Activated B cell treated with CpG ODN at 0.5 μM for 24 hours (primary cell): ENCODE measurements around the gene GPRASP2. TPM values are rescaled to one million over a fixed set of nuclear protein-coding genes. Genes with fewer than 3 reads are reported as not detected.
"Not testable (repeated sequence)": the region's sequence is repeated elsewhere in the genome, so short reads cannot be mapped to it uniquely, and the experiment has no call there.

Experiments used
- ATAC-seq: fragments of 200-7000 bp; cut with Tn5 transposase; one replicate; pipeline ENCODE4 v1.10.0; 2021; ENCODE audit warnings: low read depth, mild to moderate bottlenecking, moderate library complexity
- CTCF ChIA-PET: fragments of 350-600 bp; sonication (Branson Sonifier 250); formaldehyde crosslinking; loops from one replicate; lab custom pipeline; 2021; ENCODE audit warnings: antibody characterized with exemption; lab: Charles Lee
- POLR2A ChIA-PET: fragments of 350-600 bp; sonication (Branson Sonifier 250); formaldehyde crosslinking; loops from one replicate; lab custom pipeline; 2021; ENCODE audit warnings: antibody characterized with exemption; lab: Charles Lee
- DNase-seq: peaks from one replicate; pipeline ENCODE4 v3.0.0; 2022
- H3K27ac Mint-ChIP-seq: one replicate; pipeline ENCODE4 v1.8.0; 2020; ENCODE audit warnings: mixed read lengths
- H3K27me3 Mint-ChIP-seq: one replicate; pipeline ENCODE4 v1.8.0; 2021; ENCODE audit warnings: mixed read lengths
- H3K36me3 Mint-ChIP-seq: one replicate; pipeline ENCODE4 v1.8.0; 2021; ENCODE audit warnings: low read depth, mixed read lengths
- H3K4me1 Mint-ChIP-seq: one replicate; pipeline ENCODE4 v1.8.0; 2021; ENCODE audit warnings: mixed read lengths
- H3K4me3 Mint-ChIP-seq: one replicate; pipeline ENCODE4 v1.8.0; 2020; ENCODE audit warnings: mild to moderate bottlenecking, mixed read lengths
- H3K9me3 Mint-ChIP-seq: one replicate; pipeline ENCODE4 v1.8.0; 2020; ENCODE audit warnings: mixed read lengths
- intact Hi-C: fragments of 100-400 bp; cut with micrococcal nuclease; formaldehyde crosslinking; loops from one replicate; pipeline ENCODE4 v1.15.1; 2024
- total RNA-seq: library from RNA; stranded (reverse); gene quantifications from 2 replicates; pipeline ENCODE4 v1.2.3, GENCODE V29; 2022
- TF ChIP-seq, protein P1 (sequence below): fragments of 200-600 bp; IDR thresholded peaks from one replicate; pipeline ENCODE4 v1.8.0; 2022; ENCODE audit warnings: antibody characterized with exemption, mild to moderate bottlenecking

Gene GPRASP2
- total RNA-seq, 1 donor from 2014 or later: 0.16 TPM

DNA sequence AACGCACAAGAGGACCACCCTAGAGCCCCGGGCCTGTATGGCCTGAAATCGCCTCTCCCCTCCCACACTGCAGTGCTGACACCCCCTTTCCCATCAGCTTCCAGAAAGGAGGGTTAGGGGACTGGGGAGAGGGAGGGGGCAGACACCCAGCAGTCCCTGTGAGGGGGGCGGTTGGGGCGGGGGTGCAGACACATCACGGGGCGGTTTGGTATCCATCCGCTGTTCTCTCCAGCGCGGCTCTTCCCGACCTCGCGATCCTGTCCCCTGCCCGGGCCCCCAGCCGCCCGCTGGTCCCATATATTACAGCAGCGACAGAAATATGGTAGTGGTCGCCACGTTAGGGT lies 404 bp upstream of the GPRASP2 start:
- ChIA-PET POLR2A (no interaction called here), CTCF (no interaction called here)
- Mint-ChIP-seq H3K9me3 (no peaks in the 10 kb centered on the region), H3K36me3 (no peaks in the 10 kb centered on the region), H3K4me1 (peaks cover 13% of the 10 kb centered on the region), H3K27ac (no peak overlapping the region), H3K27me3 (peaks cover 13% of the 10 kb centered on the region), H3K4me3 (no peak overlapping the region)
- TF ChIP-seq, protein P1, sequence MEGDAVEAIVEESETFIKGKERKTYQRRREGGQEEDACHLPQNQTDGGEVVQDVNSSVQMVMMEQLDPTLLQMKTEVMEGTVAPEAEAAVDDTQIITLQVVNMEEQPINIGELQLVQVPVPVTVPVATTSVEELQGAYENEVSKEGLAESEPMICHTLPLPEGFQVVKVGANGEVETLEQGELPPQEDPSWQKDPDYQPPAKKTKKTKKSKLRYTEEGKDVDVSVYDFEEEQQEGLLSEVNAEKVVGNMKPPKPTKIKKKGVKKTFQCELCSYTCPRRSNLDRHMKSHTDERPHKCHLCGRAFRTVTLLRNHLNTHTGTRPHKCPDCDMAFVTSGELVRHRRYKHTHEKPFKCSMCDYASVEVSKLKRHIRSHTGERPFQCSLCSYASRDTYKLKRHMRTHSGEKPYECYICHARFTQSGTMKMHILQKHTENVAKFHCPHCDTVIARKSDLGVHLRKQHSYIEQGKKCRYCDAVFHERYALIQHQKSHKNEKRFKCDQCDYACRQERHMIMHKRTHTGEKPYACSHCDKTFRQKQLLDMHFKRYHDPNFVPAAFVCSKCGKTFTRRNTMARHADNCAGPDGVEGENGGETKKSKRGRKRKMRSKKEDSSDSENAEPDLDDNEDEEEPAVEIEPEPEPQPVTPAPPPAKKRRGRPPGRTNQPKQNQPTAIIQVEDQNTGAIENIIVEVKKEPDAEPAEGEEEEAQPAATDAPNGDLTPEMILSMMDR: no peak
- intact Hi-C loops: no loop called here
- no peak for DNase-seq
- no peak for ATAC-seq

DNA sequence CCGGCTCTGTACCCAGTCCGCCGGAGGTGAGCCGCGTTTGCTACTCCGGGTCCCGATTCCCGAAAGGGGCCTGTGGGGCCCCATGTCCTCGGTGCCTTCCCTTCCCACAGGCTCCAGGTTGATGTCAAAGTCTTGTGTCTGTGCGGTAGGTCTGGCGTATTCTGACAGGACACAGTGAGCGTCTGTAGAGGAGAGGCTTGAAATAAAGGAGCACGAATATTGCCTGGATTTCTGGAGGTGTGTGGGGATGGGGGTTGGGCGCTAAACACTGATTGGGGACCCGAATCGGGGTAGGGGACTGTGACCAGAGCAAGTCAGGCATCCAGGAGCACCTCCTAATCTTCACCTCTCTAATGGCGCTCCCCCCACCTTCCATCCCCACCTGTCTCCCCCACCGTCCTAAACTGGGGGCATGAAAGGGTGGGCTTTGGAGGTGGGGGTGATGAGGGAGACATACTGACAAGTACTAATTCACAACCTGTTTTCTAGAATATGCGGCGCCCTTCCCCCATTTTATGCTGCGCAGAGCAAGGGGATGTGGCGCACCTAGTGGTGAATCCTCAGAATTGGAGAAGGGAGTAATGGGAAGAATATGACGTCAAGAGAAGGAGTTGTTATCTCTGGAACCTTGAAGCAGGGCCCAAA lies 855 bp downstream of the GPRASP2 start:
- POLR2A ChIA-PET: no interaction called here
- Mint-ChIP-seq H3K36me3 (no peaks in the 10 kb centered on the region), H3K4me1 (peaks cover 13% of the 10 kb centered on the region), H3K4me3 (peak overlapping the region; percentile 74), H3K27ac (no peak overlapping the region), H3K9me3 (no peaks in the 10 kb centered on the region), H3K27me3 (peaks cover 13% of the 10 kb centered on the region)
- no peak for ATAC-seq
- no peak for DNase-seq
- intact Hi-C loops: no loop called here
- TF ChIP-seq, protein P1: no peak
- CTCF ChIA-PET: no interaction called here

DNA sequence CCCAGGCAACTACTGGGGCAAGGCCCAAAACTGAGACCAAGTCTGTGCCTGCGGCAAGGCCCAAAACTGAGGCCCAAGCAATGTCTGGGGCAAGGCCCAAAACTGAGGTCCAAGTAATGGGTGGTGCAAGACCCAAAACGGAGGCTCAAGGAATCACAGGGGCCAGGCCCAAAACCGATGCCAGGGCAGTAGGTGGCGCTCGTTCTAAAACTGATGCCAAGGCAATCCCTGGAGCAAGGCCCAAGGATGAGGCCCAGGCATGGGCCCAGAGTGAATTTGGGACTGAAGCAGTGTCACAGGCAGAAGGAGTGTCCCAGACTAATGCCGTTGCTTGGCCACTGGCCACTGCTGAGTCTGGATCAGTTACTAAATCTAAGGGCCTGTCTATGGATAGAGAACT lies 2.7 kb downstream of the GPRASP2 start:
- H3K4me3 Mint-ChIP-seq: no peak overlapping the region
- no peak overlapping the region for H3K27ac Mint-ChIP-seq
- no peaks in the 10 kb centered on the region for H3K36me3 Mint-ChIP-seq
- ATAC-seq (no peak), DNase-seq (no peak)
- TF ChIP-seq, protein P1: no peak
- ChIA-PET POLR2A (no interaction called here), CTCF (no interaction called here)
- H3K4me1 Mint-ChIP-seq: peaks cover 5% of the 10 kb centered on the region
- peaks cover 13% of the 10 kb centered on the region for H3K27me3 Mint-ChIP-seq
- intact Hi-C loops: no loop called here
- no peaks in the 10 kb centered on the region for H3K9me3 Mint-ChIP-seq

- DNase-seq (no peak), ATAC-seq (no peak)
- peaks cover 14% of the 10 kb centered on the region for H3K4me1 Mint-ChIP-seq
- intact Hi-C loops: no loop called here
- peaks cover 3% of the 10 kb centered on the region for H3K36me3 Mint-ChIP-seq
- CTCF ChIA-PET: no interaction called here
- POLR2A ChIA-PET: no interaction called here
- no peak overlapping the region for H3K27ac Mint-ChIP-seq
- H3K27me3 Mint-ChIP-seq: peaks cover 11% of the 10 kb centered on the region
- H3K4me3 Mint-ChIP-seq: no peak overlapping the region
- TF ChIP-seq, protein P1: no peak
- H3K9me3 Mint-ChIP-seq: no peaks in the 10 kb centered on the region
Observed at GRCh38 chrX:102715967-102716366, 3.7 kb downstream of the GPRASP2 start.

GRCh38 chrX:102720237-102721168 lies 8.3 kb downstream of the GPRASP2 start, which contains the start of gene GPRASP3:
GPRASP3 (plus strand) TSS chrX:102720743; CDS start chrX:102748996, 28,253 bp downstream.
- TF ChIP-seq, protein P1: no peak
- Mint-ChIP-seq H3K36me3 (peaks cover 3% of the 10 kb centered on the region), H3K27me3 (no peaks in the 10 kb centered on the region), H3K4me1 (peaks cover 12% of the 10 kb centered on the region), H3K27ac (peak within 1 kb of the TSS; percentile 35), H3K9me3 (no peaks in the 10 kb centered on the region), H3K4me3 (peak within 1 kb of the TSS; percentile 88)
- peak; percentile 37 for DNase-seq
- peak; percentile 85 for ATAC-seq
- CTCF ChIA-PET: no interaction called here
- intact Hi-C loops: loop anchor here (1.0 to 5.0 kb wide), 3 partner anchors 48 to 121 kb away; partner anchors contain the start of gene ARMCX5
- POLR2A ChIA-PET: interaction anchor here (0.9 kb wide), 1 partner anchor 121 kb away, joined by 3 read pairs; the partner anchor contains the start of gene ARMCX5

- ATAC-seq, POLR2A ChIA-PET, H3K36me3 Mint-ChIP-seq, CTCF ChIA-PET, H3K27me3 Mint-ChIP-seq, H3K27ac Mint-ChIP-seq, DNase-seq, H3K9me3 Mint-ChIP-seq: not testable (repeated sequence)
- Mint-ChIP-seq H3K4me3 (peak overlapping the region; percentile 88), H3K4me1 (peaks cover 12% of the 10 kb centered on the region)
- intact Hi-C loops: loop anchor here (2.0 to 5.0 kb wide), 2 partner anchors 48 to 64 kb away; no protein-coding TSS in a partner anchor
Observed at GRCh38 chrX:102721169-102721506, 8.9 kb downstream of the GPRASP2 start.
